Keratinocyte (primary cell): ENCODE measurements around the gene TSHZ1. TPM values are rescaled to one million over a fixed set of nuclear protein-coding genes. Genes with fewer than 3 reads are reported as not detected.

ENCODE experiments used
- DNase-seq: peaks from one replicate; pipeline ENCODE4 v3.0.0-alpha.2; 2011; ENCODE audit warnings: low read depth, missing footprints, low spot score
- FAIRE-seq: peaks from 2 replicates; lab custom pipeline; 2011; peaks lifted over from hg19 to GRCh38; lab: Jason Lieb, UNC
- H2AFZ ChIP-seq: 2 replicates; pipeline ENCODE4 v1.6.0; 2012; ENCODE audit warnings: low read length, control low read depth, inconsistent platforms; ENCODE audit not compliant: control insufficient read depth
- H3K27ac ChIP-seq: 2 replicates; pipeline ENCODE4 v1.5.1; 2011; ENCODE audit warnings: low read length; ENCODE audit not compliant: control insufficient read depth, insufficient read depth
- H3K27me3 ChIP-seq: 3 replicates; pipeline ENCODE4 v1.6.0; 2011; ENCODE audit warnings: low read length; ENCODE audit not compliant: control insufficient read depth, insufficient read depth; ENCODE audit errors: extremely low read depth
- H3K36me3 ChIP-seq, 2 experiments: 2 replicates in 1 of 2; 3 replicates in 1 of 2; pipeline ENCODE4 v1.5.1; 2011; ENCODE audit warnings: low read length in 2 of 2, mild to moderate bottlenecking in 1 of 2; ENCODE audit not compliant: control insufficient read depth in 2 of 2, insufficient read depth in 2 of 2; ENCODE audit errors: extremely low read depth in 1 of 2
- H3K4me1 ChIP-seq: 3 replicates; pipeline ENCODE4 v1.5.1; 2011; ENCODE audit warnings: low read length; ENCODE audit not compliant: control insufficient read depth, insufficient read depth; ENCODE audit errors: extremely low read depth
- H3K4me2 ChIP-seq: 3 replicates; pipeline ENCODE4 v1.6.0; 2011; ENCODE audit warnings: low read depth, low read length; ENCODE audit not compliant: control insufficient read depth, insufficient read depth; ENCODE audit errors: extremely low read depth
- H3K4me3 ChIP-seq, 3 experiments: fragments of 200-600 bp in 1 of 3; sonication (generic) in 1 of 3; 2 replicates in 2 of 3; 3 replicates in 1 of 3; pipeline ENCODE4 v1.5.1; 2011 to 2016; ENCODE audit warnings: low read length in 3 of 3, mild to moderate bottlenecking in 3 of 3, control low read depth in 2 of 3, inconsistent platforms in 1 of 3, low read depth in 1 of 3, mixed read lengths in 1 of 3, mixed run types in 1 of 3, moderate library complexity in 1 of 3; ENCODE audit not compliant: control insufficient read depth in 2 of 3, insufficient read depth in 2 of 3; ENCODE audit errors: extremely low read depth in 1 of 3
- H3K79me2 ChIP-seq: 2 replicates; pipeline ENCODE4 v1.6.0; 2012; ENCODE audit warnings: low read length; ENCODE audit not compliant: control insufficient read depth, insufficient read depth
- H3K9ac ChIP-seq: 3 replicates; pipeline ENCODE4 v1.6.0; 2011; ENCODE audit warnings: low read length; ENCODE audit not compliant: control insufficient read depth, insufficient read depth; ENCODE audit errors: extremely low read depth
- H3K9me1 ChIP-seq: 3 replicates; pipeline ENCODE4 v1.6.0; 2011; ENCODE audit warnings: low read length; ENCODE audit not compliant: control insufficient read depth, insufficient read depth; ENCODE audit errors: extremely low read depth
- H3K9me3 ChIP-seq: 2 replicates; pipeline ENCODE4 v1.5.1; 2012; ENCODE audit warnings: low read depth, low read length; ENCODE audit not compliant: control insufficient read depth
- H4K20me1 ChIP-seq: 3 replicates; pipeline ENCODE4 v1.6.0; 2011; ENCODE audit warnings: low read length; ENCODE audit not compliant: control insufficient read depth, insufficient read depth; ENCODE audit errors: extremely low read depth
- EZH2 ChIP-seq: IDR thresholded peaks from one replicate; pipeline ENCODE4 v1.6.1; 2012; ENCODE audit warnings: inconsistent platforms, mild to moderate bottlenecking, low read length, moderate library complexity
- dilution Hi-C: fragments of 300-500 bp; cut with MboI; formaldehyde crosslinking; loops from one replicate; pipeline ENCODE4 v1.7.0; 2020; ENCODE audit warnings: low sequenced_read_pairs; ENCODE audit not compliant: extremely low pct_ligation_motif_present
- polyA plus RNA-seq, 5 experiments: library from polyadenylated mRNA; depleted of rRNA in 3 of 5; stranded (reverse) in 3 of 5; stranded (forward) in 1 of 5; unstranded in 1 of 5; fragments of >200 nt; gene quantifications; 1 replicate in 1 of 5; 2 replicates in 3 of 5; 3 replicates in 1 of 5; pipeline versions ENCODE4 v1.2.1 to v1.2.3, GENCODE V29; 2011 to 2012; ENCODE audit warnings: missing spikeins in 2 of 5, low read depth in 1 of 5, low replicate concordance in 1 of 5
- TF ChIP-seq, protein P1 (sequence below), 3 experiments: IDR thresholded peaks in 1 of 3; conservative IDR thresholded peaks in 1 of 3; optimal IDR thresholded peaks in 1 of 3; 2 replicates in 2 of 3; 3 replicates in 1 of 3; pipeline versions ENCODE3 to v1.5.1; 2011; ENCODE audit warnings: low read length in 3 of 3, mild to moderate bottlenecking in 3 of 3, moderate library complexity in 2 of 3, control low read depth in 1 of 3, inconsistent platforms in 1 of 3; ENCODE audit not compliant: insufficient read depth in 2 of 3; ENCODE audit errors: extremely low read depth in 1 of 3

Gene TSHZ1
- polyA plus RNA-seq, 1 donor (not counting 4 experiments of a cell fraction or from before 2014, with no cell fraction given): 2.2 TPM

DNA sequence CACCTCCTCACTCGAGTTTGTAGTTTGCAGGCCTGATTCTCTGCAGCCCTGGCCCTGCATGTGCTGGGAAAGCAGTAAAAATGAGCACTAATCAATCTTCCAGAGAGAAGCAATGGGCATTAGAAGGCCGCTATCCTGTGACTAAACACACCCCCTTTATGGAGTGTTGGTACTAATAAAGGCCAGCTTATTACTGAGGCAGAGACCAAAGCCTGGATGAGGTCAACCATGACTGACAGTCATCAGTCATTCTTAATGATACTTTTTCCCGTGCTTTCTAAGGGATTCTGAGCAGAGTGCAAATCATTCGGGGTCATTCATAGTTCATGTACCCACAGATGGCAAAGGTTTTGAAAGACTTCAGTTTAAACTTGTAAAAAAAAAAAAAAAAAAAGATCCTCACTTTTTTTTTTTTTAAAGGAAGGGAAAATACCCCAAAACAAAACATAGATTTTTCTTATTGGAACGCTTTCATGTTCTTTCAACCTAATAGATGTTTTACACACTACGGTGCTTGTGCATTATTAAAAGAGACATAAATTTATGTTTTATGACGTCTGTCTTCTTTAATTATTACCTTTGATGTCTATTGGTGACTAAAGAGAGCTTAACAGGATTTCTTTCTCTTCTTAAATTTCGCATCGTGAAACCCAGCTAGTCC, 13.2 kb downstream of the TSHZ1 start:
- no peak for DNase-seq

DNA sequence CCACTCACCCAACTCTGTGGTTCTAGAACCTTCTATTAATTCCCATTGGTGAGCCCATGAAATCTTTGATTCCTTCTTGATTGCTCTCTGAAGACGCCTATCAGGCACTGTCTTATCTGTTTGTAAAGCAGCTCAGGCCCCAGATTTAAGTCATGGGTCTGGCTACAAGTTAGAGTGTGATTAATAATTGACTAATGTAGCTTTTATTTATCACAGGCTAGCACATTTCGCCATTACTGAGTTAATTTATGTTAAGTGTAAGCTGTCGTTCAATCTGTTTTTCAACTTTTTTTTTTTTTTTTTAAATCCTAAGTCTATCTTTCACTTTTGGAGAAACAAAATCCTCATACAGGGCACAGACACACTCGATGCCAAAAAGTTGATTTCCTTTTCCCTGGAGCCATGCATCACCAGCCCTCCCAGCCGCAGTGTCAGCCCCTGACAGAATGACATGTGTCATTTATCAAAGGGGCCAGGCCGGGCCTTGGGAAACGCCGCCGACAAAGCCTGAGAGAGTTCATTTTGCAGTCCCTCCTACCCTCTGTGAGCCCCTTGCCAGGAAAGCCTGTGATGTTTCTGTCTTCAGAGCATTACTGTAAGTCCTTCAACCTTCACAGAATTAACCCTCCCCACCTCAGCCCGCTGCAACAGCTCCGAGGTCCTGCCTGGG, 15.8 kb downstream of the TSHZ1 start:
- Histone ChIP-seq H3K27me3 (no peaks in the 10 kb centered on the region), H3K4me3 (no peak overlapping the region), H3K79me2 (peaks cover 10% of the 10 kb centered on the region), H2AFZ (no peak overlapping the region), H3K9ac (no peak overlapping the region), H3K27ac (no peak overlapping the region), H3K4me1 (peaks cover 5% of the 10 kb centered on the region), H3K36me3 (no peaks in the 10 kb centered on the region), H3K4me2 (no peak overlapping the region), H3K9me3 (no peaks in the 10 kb centered on the region), H4K20me1 (no peaks in the 10 kb centered on the region), H3K9me1 (no peaks in the 10 kb centered on the region)
- TF ChIP-seq, protein P1, sequence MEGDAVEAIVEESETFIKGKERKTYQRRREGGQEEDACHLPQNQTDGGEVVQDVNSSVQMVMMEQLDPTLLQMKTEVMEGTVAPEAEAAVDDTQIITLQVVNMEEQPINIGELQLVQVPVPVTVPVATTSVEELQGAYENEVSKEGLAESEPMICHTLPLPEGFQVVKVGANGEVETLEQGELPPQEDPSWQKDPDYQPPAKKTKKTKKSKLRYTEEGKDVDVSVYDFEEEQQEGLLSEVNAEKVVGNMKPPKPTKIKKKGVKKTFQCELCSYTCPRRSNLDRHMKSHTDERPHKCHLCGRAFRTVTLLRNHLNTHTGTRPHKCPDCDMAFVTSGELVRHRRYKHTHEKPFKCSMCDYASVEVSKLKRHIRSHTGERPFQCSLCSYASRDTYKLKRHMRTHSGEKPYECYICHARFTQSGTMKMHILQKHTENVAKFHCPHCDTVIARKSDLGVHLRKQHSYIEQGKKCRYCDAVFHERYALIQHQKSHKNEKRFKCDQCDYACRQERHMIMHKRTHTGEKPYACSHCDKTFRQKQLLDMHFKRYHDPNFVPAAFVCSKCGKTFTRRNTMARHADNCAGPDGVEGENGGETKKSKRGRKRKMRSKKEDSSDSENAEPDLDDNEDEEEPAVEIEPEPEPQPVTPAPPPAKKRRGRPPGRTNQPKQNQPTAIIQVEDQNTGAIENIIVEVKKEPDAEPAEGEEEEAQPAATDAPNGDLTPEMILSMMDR (optimal IDR thresholded peaks at IDR 0.05 in 1 of 3, IDR thresholded peaks at IDR 0.05 in 1 of 3, conservative IDR thresholded peaks at IDR 0.05 in 1 of 3; ENCODE audit: extremely low read depth in 1 of 3, insufficient read depth in 2 of 3, low read length in 3 of 3): no peak
- no peak for FAIRE-seq
- DNase-seq: no peak
- dilution Hi-C loops: no loop called here

More for the DNA sequence above, 13.2 kb downstream of the TSHZ1 start:
- no peaks in the 10 kb centered on the region for H3K9me3 ChIP-seq
- peaks cover 11% of the 10 kb centered on the region for H3K79me2 ChIP-seq
- H3K27me3 ChIP-seq: no peaks in the 10 kb centered on the region
- no peak overlapping the region for H2AFZ ChIP-seq
- H3K4me2 ChIP-seq: no peak overlapping the region
- no peaks in the 10 kb centered on the region for H4K20me1 ChIP-seq
- dilution Hi-C loops: no loop called here
- no peak for TF ChIP-seq EZH2
- TF ChIP-seq, protein P1 (optimal IDR thresholded peaks at IDR 0.05 in 1 of 3, IDR thresholded peaks at IDR 0.05 in 1 of 3, conservative IDR thresholded peaks at IDR 0.05 in 1 of 3; ENCODE audit: extremely low read depth in 1 of 3, insufficient read depth in 2 of 3, low read length in 3 of 3): no peak
- no peaks in the 10 kb centered on the region for H3K36me3 ChIP-seq
- no peak overlapping the region for H3K9ac ChIP-seq
- H3K9me1 ChIP-seq: no peaks in the 10 kb centered on the region
- no peak overlapping the region for H3K4me3 ChIP-seq
- peaks cover 15% of the 10 kb centered on the region for H3K4me1 ChIP-seq
- no peak for FAIRE-seq
- H3K27ac ChIP-seq: no peak overlapping the region
